NK-92 (cell line): Measurements from ENCODE around the gene DEAF1.
"Not testable (repeated sequence)": the region's sequence is repeated elsewhere in the genome, so short reads cannot be mapped to it uniquely, and the experiment has no call there.

ENCODE experiments used
- DNase-seq: peaks from one replicate; lab custom pipeline; 2025; ENCODE audit not compliant: unreplicated experiment; lab: John Stamatoyannopoulos, UW

DEAF1 gene

GRCh38 chr11:694563-695287, at the start of gene DEAF1:
TSS of gene DEAF1 (minus strand) at chr11:695222. CDS start at chr11:695047, 175 bp downstream.
- DNase-seq = peak; percentile 90

- DNase-seq = no peak
Observed at GRCh38 chr11:742571-743201, 47.7 kb upstream of the DEAF1 start.

GRCh38 chr11:742156-742546, 47.1 kb upstream of the DEAF1 start:
- no peak for DNase-seq

GRCh38 chr11:737899-738298, 42.9 kb upstream of the DEAF1 start:
- DNase-seq = not testable (repeated sequence)

- no peak for DNase-seq
Observed at GRCh38 chr11:737366-737765, 42.3 kb upstream of the DEAF1 start.

- DNase-seq = not testable (repeated sequence)
Observed at GRCh38 chr11:734541-734940, 39.5 kb upstream of the DEAF1 start.

GRCh38 chr11:733072-733471, 38.0 kb upstream of the DEAF1 start:
- DNase-seq = no peak

GRCh38 chr11:729492-730074, 34.6 kb upstream of the DEAF1 start:
- no peak for DNase-seq

GRCh38 chr11:728901-729491, 34.0 kb upstream of the DEAF1 start:
- no peak for DNase-seq

GRCh38 chr11:727859-728748, 33.1 kb upstream of the DEAF1 start:
- DNase-seq = no peak

GRCh38 chr11:727281-727701, 32.3 kb upstream of the DEAF1 start:
- no peak for DNase-seq

- no peak for DNase-seq
Observed at GRCh38 chr11:726278-727220, 31.5 kb upstream of the DEAF1 start.

GRCh38 chr11:725624-726202, 30.7 kb upstream of the DEAF1 start:
- no peak for DNase-seq

- no peak for DNase-seq
Observed at GRCh38 chr11:724778-725386, 29.9 kb upstream of the DEAF1 start.

GRCh38 chr11:724049-724777, 29.2 kb upstream of the DEAF1 start:
- DNase-seq = no peak

- no peak for DNase-seq
Observed at GRCh38 chr11:723120-723883, 28.3 kb upstream of the DEAF1 start.

GRCh38 chr11:722346-722811, 27.4 kb upstream of the DEAF1 start:
- DNase-seq = no peak
